Neural progenitor cell (in vitro differentiated cells): ENCODE data around the gene PPP5C.

Experiments
- CTCF ChIP-seq: fragments of 200-600 bp; sonication (generic); IDR thresholded peaks from 2 replicates; pipeline ENCODE4 v1.5.1; 2017; ENCODE audit warnings: antibody characterized with exemption, mild to moderate bottlenecking
- EZH2phosphoT487 ChIP-seq: fragments of 200-600 bp; sonication (generic); IDR thresholded peaks from 2 replicates; pipeline ENCODE4 v1.6.1; 2017; ENCODE audit warnings: antibody characterized with exemption

- TF ChIP-seq EZH2phosphoT487 (no peak), CTCF (no peak)
Observed at GRCh38 chr19:46420056-46420455, 73.2 kb downstream of the PPP5C start.
